Breast epithelium (tissue), 4 donors: ENCODE measurements around the gene FAM170B. TPM values are rescaled to one million over a fixed set of nuclear protein-coding genes. Genes with fewer than 3 reads are reported as not detected.
A peak's percentile ranks its signal among the peaks of the same experiment; 100 is the strongest.

Experiments
- DNase-seq, 2 donors: peaks; one replicate each; pipeline ENCODE4 v3.0.0-alpha.2; 2019; ENCODE audit warnings: low spot score in 2 of 2
- H3K27ac ChIP-seq, 2 donors: fragments of 200-600 bp; sonication (generic) in 1 of 2; one replicate each; pipeline ENCODE4 v1.5.1; 2016 to 2019; ENCODE audit warnings: mild to moderate bottlenecking in 1 of 2
- H3K27me3 ChIP-seq, 2 donors: fragments of 200-600 bp; sonication (generic) in 1 of 2; one replicate each; pipeline versions ENCODE4 v1.5.1 to v1.6.0; 2017 to 2019; ENCODE audit warnings: control low read depth in 1 of 2, mild to moderate bottlenecking in 1 of 2
- H3K36me3 ChIP-seq: fragments of 200-600 bp; one replicate; pipeline ENCODE4 v1.5.1; 2019
- H3K4me1 ChIP-seq, 2 donors: fragments of 200-600 bp; sonication (generic); one replicate each; pipeline ENCODE4 v1.5.1; 2016 to 2019; ENCODE audit warnings: control low read depth in 1 of 2
- H3K4me3 ChIP-seq, 3 donors: fragments of 200-600 bp; sonication (generic); 1 replicate in 2 of 3; 2 replicates in 1 of 3; pipeline ENCODE4 v1.5.1; 2016 to 2019; ENCODE audit warnings: mild to moderate bottlenecking in 3 of 3, moderate library complexity in 2 of 3
- H3K9me3 ChIP-seq, 2 donors: fragments of 200-600 bp; sonication (generic) in 1 of 2; one replicate each; pipeline ENCODE4 v1.5.1; 2016 to 2019; ENCODE audit warnings: control low read depth in 1 of 2
- CTCF ChIP-seq, 3 donors: fragments of 450-650 bp; IDR thresholded peaks; one replicate each; pipeline ENCODE4 v1.5.1; 2016 to 2017; ENCODE audit warnings: antibody characterized with exemption in 3 of 3, mild to moderate bottlenecking in 3 of 3, moderate library complexity in 3 of 3
- POLR2A ChIP-seq: fragments of 450-650 bp; IDR thresholded peaks from one replicate; pipeline ENCODE4 v1.6.1; 2016; ENCODE audit warnings: antibody characterized with exemption, mild to moderate bottlenecking, moderate library complexity
- POLR2AphosphoS5 ChIP-seq, 3 donors: sonication (generic); formaldehyde crosslinking; IDR thresholded peaks; one replicate each; pipeline ENCODE4 v1.6.1; 2017; ENCODE audit warnings: antibody characterized with exemption in 3 of 3
- intact Hi-C: fragments of 100-400 bp; cut with DNase I; formaldehyde crosslinking; loops from one replicate; pipeline ENCODE4 v1.15.1; 2023; ENCODE audit warnings: low total_unique reads
- total RNA-seq, 3 donors: library from RNA; depleted of rRNA; stranded (reverse); fragments of >200 nt; gene quantifications; one replicate each; pipeline ENCODE4 v1.1.0, GENCODE V29; 2016

Gene FAM170B
- total RNA-seq, 3 donors from 2014 or later = not detected

- no peak overlapping the region for H3K27ac ChIP-seq
- no peaks in the 10 kb centered on the region for H3K27me3 ChIP-seq
- no peaks in the 10 kb centered on the region for H3K4me1 ChIP-seq
- intact Hi-C loops = no loop called here
- H3K36me3 ChIP-seq = no peaks in the 10 kb centered on the region
- no peak for TF ChIP-seq POLR2AphosphoS5 (IDR thresholded peaks at IDR 0.05)
- TF ChIP-seq POLR2A = no peak
- no peak for TF ChIP-seq CTCF (IDR thresholded peaks at IDR 0.05)
- no peaks in the 10 kb centered on the region for H3K9me3 ChIP-seq
- DNase-seq = no peak
- no peak overlapping the region for H3K4me3 ChIP-seq
These were observed 15.3 kb downstream of the FAM170B start for GRCh38 chr10:49118430-49119074.

GRCh38 chr10:49117376-49118070 is 16.3 kb downstream of the FAM170B start:
- intact Hi-C loops = no loop called here
- H3K27me3 ChIP-seq = no peaks in the 10 kb centered on the region
- H3K36me3 ChIP-seq = no peaks in the 10 kb centered on the region
- H3K4me1 ChIP-seq = no peaks in the 10 kb centered on the region
- TF ChIP-seq CTCF (IDR thresholded peaks at IDR 0.05) (no peak), POLR2AphosphoS5 (IDR thresholded peaks at IDR 0.05) (no peak), POLR2A (no peak)
- H3K4me3 ChIP-seq = no peak overlapping the region
- H3K27ac ChIP-seq = no peak overlapping the region
- DNase-seq = no peak
- H3K9me3 ChIP-seq = no peaks in the 10 kb centered on the region

GRCh38 chr10:49116509-49117375 is 17.1 kb downstream of the FAM170B start:
- DNase-seq = no peak
- Histone ChIP-seq H3K9me3 (no peaks in the 10 kb centered on the region), H3K27me3 (no peaks in the 10 kb centered on the region), H3K27ac (peak overlapping the region in 1 of 2 donors; percentile 38), H3K36me3 (no peaks in the 10 kb centered on the region), H3K4me3 (no peak overlapping the region), H3K4me1 (no peaks in the 10 kb centered on the region)
- intact Hi-C loops = no loop called here
- TF ChIP-seq POLR2AphosphoS5 (IDR thresholded peaks at IDR 0.05) (no peak), POLR2A (no peak), CTCF (IDR thresholded peaks at IDR 0.05) (no peak)

- DNase-seq = no peak
- no peaks in the 10 kb centered on the region for H3K27me3 ChIP-seq
- intact Hi-C loops = no loop called here
- H3K9me3 ChIP-seq = no peaks in the 10 kb centered on the region
- no peaks in the 10 kb centered on the region for H3K4me1 ChIP-seq
- TF ChIP-seq POLR2AphosphoS5 (IDR thresholded peaks at IDR 0.05) = no peak
- TF ChIP-seq CTCF (IDR thresholded peaks at IDR 0.05) = no peak
- TF ChIP-seq POLR2A = no peak
- H3K4me3 ChIP-seq = peak overlapping the region; percentile 62 to 83 (median 64)
- peak overlapping the region in 1 of 2 donors; percentile 92 for H3K27ac ChIP-seq
- H3K36me3 ChIP-seq = no peaks in the 10 kb centered on the region
These were observed 17.9 kb downstream of the FAM170B start for GRCh38 chr10:49115796-49116508.
